ENCODE results near the gene F11R. TPM values are rescaled to one million over a fixed set of nuclear protein-coding genes. Genes with fewer than 3 reads are reported as not detected.

F11R gene
- total and polyA plus RNA-seq, 2 of the 13 experiments (the other 11 are each of a cell fraction or from before 2014, with no cell fraction given), result 95.8 to 105 TPM

GRCh38 chr1:161013488-161014230, 7.3 kb downstream of the F11R start (continued):
- TF ChIP-seq ZNF646 (CRISPR knock-in tag; IDR thresholded peaks at IDR 0.05) (peak; percentile 97), ZNF678 (CRISPR knock-in tag; IDR thresholded peaks at IDR 0.05) (no peak), CHCHD3 (CRISPR knock-in tag; IDR thresholded peaks at IDR 0.05) (no peak), ZNF180 (CRISPR knock-in tag; IDR thresholded peaks at IDR 0.05; ENCODE audit: borderline replicate concordance, low read depth) (no peak), MATR3 (CRISPR knock-in tag; IDR thresholded peaks at IDR 0.05) (no peak), BCLAF1 (IDR thresholded peaks at IDR 0.05) (no peak), ZNF280D (CRISPR knock-in tag; IDR thresholded peaks at IDR 0.05) (no peak), MAZ (IDR thresholded peaks at IDR 0.05; ENCODE audit: borderline replicate concordance, low read depth, low read length) (peak; percentile 50; the same call in 1 of the 2 replicates), MAZ (CRISPR knock-in tag; IDR thresholded peaks at IDR 0.05; ENCODE audit: low read depth) (peak; percentile 44; the same call in 1 of the 2 replicates), IRF9 (CRISPR knock-in tag; IDR thresholded peaks at IDR 0.05; ENCODE audit: borderline replicate concordance) (no peak), ATRX (CRISPR knock-in tag; IDR thresholded peaks at IDR 0.05; ENCODE audit: borderline replicate concordance) (no peak)

All from HepG2 (cell line).